ENCODE results near the gene PATJ.
"Not testable (repeated sequence)": the region's sequence is repeated elsewhere in the genome, so short reads cannot be mapped to it uniquely, and the experiment has no call there.

PATJ gene

DNA sequence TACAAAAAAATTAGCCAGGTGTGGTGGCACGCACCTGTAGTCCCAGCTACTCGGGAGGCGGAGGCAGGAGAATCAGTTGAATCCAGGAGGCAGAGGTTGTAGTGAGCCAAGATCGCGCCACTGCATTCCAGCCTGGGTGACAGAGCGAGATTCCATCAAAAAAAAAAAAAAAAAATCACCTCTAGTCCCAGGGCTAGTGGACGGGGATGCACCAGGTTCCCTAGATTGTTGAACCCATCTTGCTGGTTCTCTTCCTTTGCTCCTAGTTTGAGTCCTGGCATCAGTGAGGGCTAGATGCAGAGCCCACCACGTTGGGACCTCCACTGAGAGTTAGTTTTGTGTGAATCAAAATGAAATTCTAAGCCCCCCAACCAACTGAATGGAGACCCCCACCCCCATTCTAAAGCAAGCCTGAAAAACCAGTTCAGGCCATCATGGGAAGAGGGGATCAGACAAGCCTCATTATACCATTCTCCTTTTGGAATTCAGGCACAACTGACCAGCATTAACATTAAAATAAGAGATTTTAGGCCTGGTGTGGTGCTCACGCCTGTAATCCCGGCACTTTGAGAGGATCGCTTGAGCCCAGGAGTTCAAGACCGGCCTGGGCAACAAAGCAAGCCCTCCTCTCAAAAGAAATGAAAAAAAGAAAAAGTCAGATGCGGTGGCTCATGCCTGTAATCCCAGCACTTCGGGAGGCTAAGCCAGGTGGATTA is 434.5 kb downstream of the PATJ start:
- Histone ChIP-seq H3K36me3 (ENCODE audit: control insufficient read depth, insufficient read depth, low read length) (no peaks in the 10 kb centered on the region), H3K4me3 (ENCODE audit: low read length) (no peak overlapping the region), H3K9ac (ENCODE audit: low read length) (no peak overlapping the region), H3K27me3 (ENCODE audit: control insufficient read depth, insufficient read depth, low read length) (no peaks in the 10 kb centered on the region), H3K4me1 (ENCODE audit: control insufficient read depth, insufficient read depth, low read length) (no peaks in the 10 kb centered on the region), H3K27ac (ENCODE audit: low read depth, low read length) (no peak overlapping the region)

DNA sequence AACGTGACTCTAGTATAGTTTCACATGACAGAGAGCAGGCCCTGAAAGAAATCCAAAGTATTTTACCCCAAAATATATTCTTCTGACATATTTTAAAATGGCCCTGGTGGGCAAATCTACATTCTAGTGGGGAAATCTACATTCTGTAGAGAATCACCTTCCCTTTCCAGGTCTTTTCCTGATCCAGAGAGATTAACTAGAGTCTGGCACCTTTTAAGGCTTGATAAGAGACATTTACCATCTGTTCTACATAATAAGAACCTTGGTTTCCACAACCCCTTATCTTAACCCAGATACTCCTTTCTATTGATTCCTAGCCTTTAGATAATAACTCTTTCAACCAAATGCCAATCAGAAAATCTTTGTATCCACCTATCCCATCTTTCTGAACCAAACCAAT is 435.3 kb downstream of the PATJ start:
- no peaks in the 10 kb centered on the region for H3K36me3 ChIP-seq (ENCODE audit: control insufficient read depth, insufficient read depth, low read length)
- H3K27me3 ChIP-seq (ENCODE audit: control insufficient read depth, insufficient read depth, low read length) = no peaks in the 10 kb centered on the region
- no peak overlapping the region for H3K4me3 ChIP-seq (ENCODE audit: low read length)
- H3K9ac ChIP-seq (ENCODE audit: low read length) = no peak overlapping the region
- H3K27ac ChIP-seq (ENCODE audit: low read depth, low read length) = no peak overlapping the region
- no peaks in the 10 kb centered on the region for H3K4me1 ChIP-seq (ENCODE audit: control insufficient read depth, insufficient read depth, low read length)

DNA sequence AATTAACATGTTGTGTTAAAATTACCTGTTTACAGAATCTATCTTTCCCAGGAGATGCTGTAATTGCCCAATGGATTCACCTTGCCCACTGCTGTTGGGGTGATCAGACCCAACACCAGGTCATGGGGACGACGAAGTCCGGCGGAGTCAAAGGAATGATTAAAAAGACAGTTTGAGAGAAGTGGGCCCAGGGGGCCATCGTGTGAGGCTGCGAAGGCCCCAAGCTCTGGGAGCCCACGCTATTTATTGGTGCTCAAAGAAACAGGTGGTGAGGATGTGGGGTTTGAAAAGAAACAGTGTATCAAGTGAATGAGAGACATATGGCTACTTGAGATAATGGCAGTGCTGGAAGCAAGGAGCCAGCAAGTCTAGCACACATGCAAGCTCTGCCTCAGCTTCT is 436.1 kb downstream of the PATJ start:
- Histone ChIP-seq H3K9ac (ENCODE audit: low read length) (no peak overlapping the region), H3K27me3 (ENCODE audit: control insufficient read depth, insufficient read depth, low read length) (no peaks in the 10 kb centered on the region), H3K4me1 (ENCODE audit: control insufficient read depth, insufficient read depth, low read length) (no peaks in the 10 kb centered on the region), H3K4me3 (ENCODE audit: low read length) (no peak overlapping the region), H3K27ac (ENCODE audit: low read depth, low read length) (no peak overlapping the region), H3K36me3 (ENCODE audit: control insufficient read depth, insufficient read depth, low read length) (no peaks in the 10 kb centered on the region)

DNA sequence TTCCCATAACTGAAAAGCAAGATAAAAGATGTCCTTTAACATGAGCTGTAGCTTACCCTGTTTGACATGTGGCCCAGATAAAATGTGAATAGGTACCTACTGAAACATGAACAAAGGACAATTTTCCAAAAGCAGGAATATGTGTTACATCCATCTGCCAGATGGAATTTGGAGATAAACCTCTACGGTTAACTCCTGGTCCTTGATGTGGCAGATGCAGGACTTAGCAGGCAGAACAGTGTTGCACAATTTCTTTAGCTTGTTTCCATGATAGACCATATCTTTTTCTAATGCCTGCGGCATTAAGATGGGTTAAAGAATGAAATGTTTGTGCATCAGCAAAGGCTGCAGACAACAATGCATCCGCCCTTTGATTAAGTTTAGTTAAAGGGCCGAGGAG is 437.8 kb downstream of the PATJ start:
- H3K4me1 ChIP-seq (ENCODE audit: control insufficient read depth, insufficient read depth, low read length); H3K36me3 ChIP-seq (ENCODE audit: control insufficient read depth, insufficient read depth, low read length); H3K27me3 ChIP-seq (ENCODE audit: control insufficient read depth, insufficient read depth, low read length); H3K27ac ChIP-seq (ENCODE audit: low read depth, low read length); H3K4me3 ChIP-seq (ENCODE audit: low read length); H3K9ac ChIP-seq (ENCODE audit: low read length): not testable (repeated sequence)

DNA sequence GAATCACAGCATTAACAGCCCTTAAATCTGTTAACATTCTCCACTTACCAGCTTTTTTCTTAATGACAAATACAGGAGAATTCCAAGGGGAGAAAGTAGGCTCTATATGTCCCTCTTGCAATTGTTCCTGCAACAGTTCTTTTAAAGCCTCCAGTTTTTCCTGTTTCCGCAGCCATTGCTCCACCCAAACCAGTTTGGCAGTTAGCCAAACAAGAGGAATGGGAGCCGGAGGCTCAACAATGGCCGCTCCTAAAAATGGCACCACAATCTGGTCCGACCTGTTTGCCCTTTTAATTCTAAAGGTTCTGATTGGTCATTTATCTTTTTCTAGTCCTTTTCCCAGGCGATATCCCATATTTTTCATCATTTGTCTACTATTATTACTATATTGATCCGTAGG is 438.4 kb downstream of the PATJ start:
- H3K4me1 ChIP-seq (ENCODE audit: control insufficient read depth, insufficient read depth, low read length) = no peaks in the 10 kb centered on the region
- no peaks in the 10 kb centered on the region for H3K36me3 ChIP-seq (ENCODE audit: control insufficient read depth, insufficient read depth, low read length)
- H3K4me3 ChIP-seq (ENCODE audit: low read length) = no peak overlapping the region
- no peak overlapping the region for H3K27ac ChIP-seq (ENCODE audit: low read depth, low read length)
- no peaks in the 10 kb centered on the region for H3K27me3 ChIP-seq (ENCODE audit: control insufficient read depth, insufficient read depth, low read length)
- H3K9ac ChIP-seq (ENCODE audit: low read length) = no peak overlapping the region

DNA sequence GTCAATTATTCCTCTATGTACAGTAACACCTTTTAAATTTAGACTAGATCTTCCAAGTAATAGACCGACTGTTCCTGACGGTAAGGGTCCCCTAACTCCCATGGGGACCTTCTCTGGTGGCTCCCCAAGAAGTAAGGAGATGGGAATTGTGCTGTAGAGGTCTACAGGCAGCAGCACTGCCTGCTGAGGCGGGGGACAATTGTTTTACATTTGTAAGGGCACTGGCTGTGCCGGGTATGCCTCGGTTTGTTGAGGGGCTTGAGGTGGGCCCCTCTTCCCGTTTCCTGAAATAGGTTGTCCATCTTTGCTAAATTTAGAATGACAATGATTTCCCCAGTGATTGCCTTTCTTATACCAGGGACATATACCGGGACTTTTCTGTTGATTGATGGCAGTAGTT is 439.3 kb downstream of the PATJ start:
- no peak overlapping the region for H3K27ac ChIP-seq (ENCODE audit: low read depth, low read length)
- H3K4me1 ChIP-seq (ENCODE audit: control insufficient read depth, insufficient read depth, low read length) = no peaks in the 10 kb centered on the region
- H3K9ac ChIP-seq (ENCODE audit: low read length) = no peak overlapping the region
- H3K36me3 ChIP-seq (ENCODE audit: control insufficient read depth, insufficient read depth, low read length) = no peaks in the 10 kb centered on the region
- no peaks in the 10 kb centered on the region for H3K27me3 ChIP-seq (ENCODE audit: control insufficient read depth, insufficient read depth, low read length)
- no peak overlapping the region for H3K4me3 ChIP-seq (ENCODE audit: low read length)

DNA sequence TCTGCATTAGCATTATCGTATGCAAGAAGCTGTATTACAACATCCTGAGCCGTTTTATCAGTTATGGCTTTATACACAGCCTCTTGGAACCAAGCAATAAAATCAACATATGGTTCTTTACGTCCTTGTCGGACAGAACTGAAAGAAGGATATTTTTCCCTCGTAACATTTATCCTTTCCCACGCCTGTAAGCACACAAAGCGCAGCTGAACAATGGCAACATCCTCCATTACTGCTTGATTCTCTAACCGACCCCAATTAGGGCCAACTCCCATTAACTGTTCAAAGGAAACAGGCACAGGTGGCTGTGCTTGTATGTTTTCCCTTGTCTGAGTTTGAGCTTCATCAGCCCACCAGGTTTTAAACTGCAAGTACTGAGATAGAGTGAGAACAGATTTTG is 439.9 kb downstream of the PATJ start:
- not testable (repeated sequence) for H3K27ac ChIP-seq (ENCODE audit: low read depth, low read length); H3K9ac ChIP-seq (ENCODE audit: low read length); H3K36me3 ChIP-seq (ENCODE audit: control insufficient read depth, insufficient read depth, low read length); H3K4me3 ChIP-seq (ENCODE audit: low read length); H3K4me1 ChIP-seq (ENCODE audit: control insufficient read depth, insufficient read depth, low read length); H3K27me3 ChIP-seq (ENCODE audit: control insufficient read depth, insufficient read depth, low read length)

DNA sequence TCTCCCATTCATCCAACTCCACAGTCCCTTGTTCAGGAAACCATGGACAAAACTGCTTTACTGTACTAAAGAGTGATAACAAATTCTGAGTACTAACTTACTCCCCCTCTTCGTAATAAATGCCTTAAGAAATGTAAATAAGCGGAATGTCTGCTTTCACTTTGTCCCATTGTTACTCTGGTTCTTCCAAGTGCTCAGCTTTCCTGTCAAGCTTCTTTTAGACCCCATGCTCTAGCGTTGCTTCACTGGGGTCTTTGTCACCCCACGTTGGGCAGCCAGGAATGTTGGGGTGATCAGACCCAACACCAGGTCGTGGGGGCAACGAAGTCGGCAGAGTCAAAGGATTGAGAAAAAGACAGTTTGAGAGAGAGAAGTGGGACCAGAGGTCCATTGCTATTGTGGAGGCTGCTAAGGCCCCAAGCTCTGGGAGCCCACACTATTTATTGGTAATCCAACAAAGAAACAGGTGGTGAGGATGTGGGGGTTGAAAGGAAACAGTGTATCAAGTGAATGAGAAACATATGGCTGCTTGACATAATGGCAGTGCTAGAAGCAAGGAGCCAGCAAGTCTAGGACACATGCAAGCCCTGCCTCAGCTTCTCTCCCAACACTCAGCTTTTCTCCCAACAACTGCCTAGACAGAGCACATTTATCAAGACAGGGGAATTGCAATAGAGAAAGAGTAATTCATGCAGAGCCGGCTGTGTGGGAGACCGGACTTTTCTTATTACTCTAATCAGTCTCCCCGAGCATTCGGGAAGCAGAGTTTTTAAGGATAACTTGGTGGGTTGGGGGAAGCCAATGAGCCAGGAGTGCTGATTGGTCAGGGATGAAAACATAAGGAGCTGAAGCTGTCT is 441.1 kb downstream of the PATJ start:
- not testable (repeated sequence) for H3K27me3 ChIP-seq (ENCODE audit: control insufficient read depth, insufficient read depth, low read length); H3K27ac ChIP-seq (ENCODE audit: low read depth, low read length); H3K4me3 ChIP-seq (ENCODE audit: low read length); H3K9ac ChIP-seq (ENCODE audit: low read length); H3K36me3 ChIP-seq (ENCODE audit: control insufficient read depth, insufficient read depth, low read length); H3K4me1 ChIP-seq (ENCODE audit: control insufficient read depth, insufficient read depth, low read length)

DNA sequence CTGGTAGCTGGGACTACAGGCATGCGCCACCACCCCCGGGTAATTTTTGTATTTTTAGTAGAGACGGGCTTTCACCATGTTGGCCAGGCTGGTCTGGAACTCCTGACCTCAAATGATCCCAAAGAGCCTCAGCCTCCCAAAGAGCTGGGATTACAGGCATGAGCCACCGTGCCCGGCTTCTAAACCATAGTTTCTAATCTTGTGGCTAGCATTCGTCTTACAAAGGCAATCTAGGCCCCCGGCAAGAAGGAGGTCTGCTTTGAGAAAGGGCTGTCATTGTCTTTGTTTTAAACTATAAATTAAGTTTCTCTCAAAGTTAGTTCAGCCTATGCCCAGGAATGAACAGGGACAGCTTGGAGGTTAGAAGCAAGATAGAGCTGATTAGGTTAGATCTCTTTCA is 442.1 kb downstream of the PATJ start:
- no peaks in the 10 kb centered on the region for H3K36me3 ChIP-seq (ENCODE audit: control insufficient read depth, insufficient read depth, low read length)
- no peak overlapping the region for H3K4me3 ChIP-seq (ENCODE audit: low read length)
- no peaks in the 10 kb centered on the region for H3K4me1 ChIP-seq (ENCODE audit: control insufficient read depth, insufficient read depth, low read length)
- no peaks in the 10 kb centered on the region for H3K27me3 ChIP-seq (ENCODE audit: control insufficient read depth, insufficient read depth, low read length)
- no peak overlapping the region for H3K27ac ChIP-seq (ENCODE audit: low read depth, low read length)
- H3K9ac ChIP-seq (ENCODE audit: low read length) = no peak overlapping the region

DNA sequence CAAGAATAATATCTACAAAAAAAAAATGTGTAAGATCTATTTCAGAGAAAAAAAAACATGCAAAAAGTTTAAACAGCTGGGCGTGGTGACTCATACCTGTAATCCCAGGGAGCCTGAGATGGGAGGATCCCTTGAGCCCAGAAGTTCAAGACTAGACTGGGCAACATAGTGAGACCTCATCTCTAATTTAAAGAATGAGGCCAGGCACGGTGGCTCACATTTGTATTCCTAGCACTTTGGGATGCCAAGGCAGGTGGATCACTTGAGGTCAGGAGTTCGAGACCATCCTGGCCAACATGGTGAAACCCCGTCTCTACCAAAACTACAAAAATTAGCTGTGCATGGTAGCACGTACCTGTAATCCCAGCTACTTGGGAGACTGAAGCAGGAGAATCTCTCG is 443.0 kb downstream of the PATJ start:
- not testable (repeated sequence) for H3K36me3 ChIP-seq (ENCODE audit: control insufficient read depth, insufficient read depth, low read length); H3K9ac ChIP-seq (ENCODE audit: low read length); H3K4me1 ChIP-seq (ENCODE audit: control insufficient read depth, insufficient read depth, low read length); H3K27ac ChIP-seq (ENCODE audit: low read depth, low read length); H3K4me3 ChIP-seq (ENCODE audit: low read length); H3K27me3 ChIP-seq (ENCODE audit: control insufficient read depth, insufficient read depth, low read length)

DNA sequence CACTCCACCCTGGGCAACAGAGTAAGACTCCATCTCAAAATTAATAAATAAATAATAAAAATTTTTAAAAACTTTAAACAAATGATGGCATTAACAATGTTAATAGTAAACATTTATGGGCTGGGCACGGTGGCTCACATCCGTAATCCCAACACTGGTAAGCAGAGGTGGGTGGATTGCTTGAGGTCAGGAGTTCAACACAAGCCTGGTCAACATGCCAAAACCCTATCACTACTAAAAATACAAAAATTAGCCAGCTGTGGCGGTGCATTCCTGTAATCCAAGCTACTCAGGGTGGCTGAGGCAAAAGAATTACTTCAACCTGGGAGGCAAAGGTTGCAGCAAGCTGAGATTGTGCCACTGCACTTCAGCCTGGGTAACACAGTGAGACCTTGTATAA is 443.4 kb downstream of the PATJ start:
- H3K4me1 ChIP-seq (ENCODE audit: control insufficient read depth, insufficient read depth, low read length) = no peaks in the 10 kb centered on the region

DNA sequence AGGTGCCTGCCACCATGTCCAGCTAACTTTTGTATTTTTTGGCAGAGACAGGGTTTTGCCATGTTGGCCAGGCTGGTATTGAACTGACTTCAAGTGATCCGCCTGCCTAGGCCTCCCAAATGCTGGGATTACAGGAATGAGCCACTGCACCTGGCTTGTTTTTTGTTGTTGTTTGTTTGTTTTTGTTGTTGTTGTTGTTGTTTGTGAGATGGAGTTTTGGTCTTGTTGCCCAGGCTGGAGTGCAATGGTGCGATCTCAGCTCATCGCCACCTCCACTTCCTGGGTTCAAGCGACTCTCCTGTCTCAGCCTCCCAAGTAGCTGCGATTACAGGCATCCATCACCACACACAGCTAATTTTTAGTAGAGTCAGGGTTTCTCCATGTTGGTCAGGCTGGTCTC is 445.3 kb downstream of the PATJ start:
- Histone ChIP-seq H3K9ac (ENCODE audit: low read length) (no peak overlapping the region), H3K27me3 (ENCODE audit: control insufficient read depth, insufficient read depth, low read length) (no peaks in the 10 kb centered on the region), H3K36me3 (ENCODE audit: control insufficient read depth, insufficient read depth, low read length) (no peaks in the 10 kb centered on the region), H3K27ac (ENCODE audit: low read depth, low read length) (no peak overlapping the region), H3K4me3 (ENCODE audit: low read length) (no peak overlapping the region), H3K4me1 (ENCODE audit: control insufficient read depth, insufficient read depth, low read length) (no peaks in the 10 kb centered on the region)

More for the DNA sequence above, 443.4 kb downstream of the PATJ start:
- Histone ChIP-seq H3K27ac (ENCODE audit: low read depth, low read length) (no peak overlapping the region), H3K27me3 (ENCODE audit: control insufficient read depth, insufficient read depth, low read length) (no peaks in the 10 kb centered on the region), H3K4me3 (ENCODE audit: low read length) (no peak overlapping the region), H3K9ac (ENCODE audit: low read length) (no peak overlapping the region), H3K36me3 (ENCODE audit: control insufficient read depth, insufficient read depth, low read length) (no peaks in the 10 kb centered on the region)

DNA sequence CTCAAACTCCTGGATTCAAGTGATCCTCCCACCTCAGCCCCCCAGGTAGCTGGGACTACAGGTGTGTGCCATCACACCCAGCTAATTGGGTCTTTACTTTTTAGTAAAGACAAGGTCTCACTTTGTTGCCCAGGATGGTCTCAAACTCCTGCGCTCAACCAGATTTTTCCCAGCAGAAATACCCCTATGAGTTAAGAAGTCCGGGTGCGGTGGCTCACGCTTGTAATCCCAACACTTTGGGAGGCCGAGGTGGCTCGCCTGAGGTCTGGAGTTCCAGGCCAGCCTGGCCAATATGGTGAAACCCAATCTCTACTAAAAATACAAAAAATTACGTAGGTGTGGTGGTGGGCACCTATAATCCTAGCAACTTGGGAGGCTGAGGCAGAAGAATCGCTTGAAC is 445.8 kb downstream of the PATJ start:
- Histone ChIP-seq H3K27ac (ENCODE audit: low read depth, low read length) (no peak overlapping the region), H3K36me3 (ENCODE audit: control insufficient read depth, insufficient read depth, low read length) (no peaks in the 10 kb centered on the region), H3K4me3 (ENCODE audit: low read length) (no peak overlapping the region), H3K9ac (ENCODE audit: low read length) (no peak overlapping the region), H3K4me1 (ENCODE audit: control insufficient read depth, insufficient read depth, low read length) (no peaks in the 10 kb centered on the region), H3K27me3 (ENCODE audit: control insufficient read depth, insufficient read depth, low read length) (no peaks in the 10 kb centered on the region)

All from rectal smooth muscle tissue (tissue), 1 donor.